Erythroblast (primary cell): ENCODE measurements around the gene SLC44A1.

Experiments
- GATA1 ChIP-seq: IDR thresholded peaks from 2 replicates; pipeline ENCODE4 v1.6.1; 2011; ENCODE audit warnings: low read depth, mild to moderate bottlenecking, control low read depth, low read length, moderate library complexity
- POLR2A ChIP-seq: IDR thresholded peaks from 2 replicates; pipeline ENCODE4 v1.6.1; 2011; ENCODE audit warnings: mild to moderate bottlenecking, low read length

DNA sequence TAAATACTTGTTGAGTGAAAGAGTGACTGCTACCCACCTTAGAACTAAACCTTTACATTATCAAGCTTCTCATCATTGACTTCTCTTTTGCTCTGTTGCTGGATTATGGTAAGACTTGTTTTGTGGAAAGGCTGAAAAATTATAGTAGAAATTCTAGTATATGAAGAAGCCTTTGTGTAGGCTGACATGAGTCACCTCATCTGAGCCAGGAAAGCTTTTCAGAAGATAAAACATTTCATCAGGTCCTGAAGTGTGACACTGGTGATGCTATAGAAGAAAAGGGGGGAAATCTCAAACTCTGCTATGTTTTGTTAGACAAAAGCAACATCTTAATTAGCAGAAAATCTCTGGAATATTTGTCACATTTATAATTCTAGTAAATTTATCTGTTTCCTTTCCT is 18.4 kb upstream of the SLC44A1 start:
- TF ChIP-seq POLR2A: no peak
- no peak for TF ChIP-seq GATA1
